Measurements from ENCODE around the gene CHD3. TPM values are rescaled to one million over a fixed set of nuclear protein-coding genes. Genes with fewer than 3 reads are reported as not detected.
A peak's percentile ranks its signal among the peaks of the same experiment; 100 is the strongest.

CHD3 gene
- total and polyA plus RNA-seq, 10 of the 15 experiments (the other 5 are each of a cell fraction or from before 2014, with no cell fraction given): 1.4 to 86.8 (median 39.1) TPM

DNA sequence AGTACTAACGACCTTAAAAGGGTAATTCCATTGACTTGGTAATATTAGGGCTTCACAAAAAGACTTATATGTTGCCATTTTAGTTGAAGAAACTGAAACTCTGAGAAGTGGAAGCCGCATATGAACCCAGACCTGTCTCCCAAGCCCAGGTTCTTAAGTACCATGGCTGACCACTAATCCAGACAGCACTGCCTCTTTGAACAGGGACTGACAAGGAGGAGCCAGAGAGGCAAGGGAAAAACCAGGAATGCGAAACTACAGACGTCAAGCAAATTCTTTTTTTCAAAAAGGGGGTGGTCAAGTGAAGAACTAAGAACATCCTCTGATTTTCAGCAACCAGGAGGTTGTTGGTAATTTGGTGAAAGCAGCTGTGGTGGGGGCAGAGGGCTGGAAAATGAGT is 15.5 kb upstream of the CHD3 start:
- Histone ChIP-seq H3K4me2 (ENCODE audit: control insufficient read depth, insufficient read depth) (no peak overlapping the region), H3K9ac (ENCODE audit: control insufficient read depth, insufficient read depth, low read length) (no peak overlapping the region), H3K27ac (ENCODE audit: control insufficient read depth, insufficient read depth) (no peak overlapping the region; the same call in 1 of the 2 replicates), H3K27me3 (replicated peaks in 1 of 2; ENCODE audit: control insufficient read depth in 2 of 2, insufficient read depth in 2 of 2, low read length in 1 of 2) (no peaks in the 10 kb centered on the region), H3K4me3 (no peak overlapping the region), H4K20me1 (ENCODE audit: control insufficient read depth, insufficient read depth) (no peaks in the 10 kb centered on the region), H3K36me3 (ENCODE audit: control insufficient read depth in 2 of 2, insufficient read depth in 2 of 2, low read length in 1 of 2) (no peaks in the 10 kb centered on the region; a peak in 2 of 4 replicates), H3K4me1 (ENCODE audit: control insufficient read depth, insufficient read depth, low read length) (0 out of 2 replicates have a peak, but pooled peaks cover 8% of the 10 kb centered on the region), H3K79me2 (ENCODE audit: control insufficient read depth, insufficient read depth, low read length) (no peaks in the 10 kb centered on the region; the same call in 1 of the 2 replicates), H3K9me3 (replicated peaks; ENCODE audit: control insufficient read depth, insufficient read depth, low read length) (no peaks in the 10 kb centered on the region), H2AFZ (ENCODE audit: control insufficient read depth, low read depth, low read length) (no peak overlapping the region)
- intact Hi-C loops (cut with micrococcal nuclease; ENCODE audit: unreplicated experiment) (no loop called here), in situ Hi-C loops (cut with MboI) (no loop called here)
- ChIA-PET RAD21 (ENCODE audit: unreplicated experiment) (interaction anchor here (0.8 to 1.5 kb wide), 2 partner anchors 14 to 59 kb away, joined by 3 read pairs; partner anchors contain the start of genes CNTROB and TRAPPC1), CTCF (interaction anchor here (1.1 to 15.5 kb wide), 5 partner anchors 10 to 112 kb away, joined by 3 to 308 read pairs (median 19); no protein-coding TSS in a partner anchor), POLR2A (interaction anchor here (1.2 kb wide), 1 partner anchor 186 kb away, joined by 3 read pairs; the partner anchor contains the start of gene TP53), SMC1A (ENCODE audit: uncharacterized antibody, unreplicated experiment) (interaction anchor here (1.3 to 1.8 kb wide), 2 partner anchors 11 to 129 kb away, joined by 5 to 6 read pairs; no protein-coding TSS in a partner anchor)
- no peak for DNase-seq (ENCODE audit: low read depth, low spot score)
- TF ChIP-seq IKZF1 (conservative IDR thresholded peaks at IDR 0.05) (0 out of 2 replicates have a peak, but pooled peaks have one; percentile 30), KLF5 (IDR thresholded peaks at IDR 0.05; ENCODE audit: partially characterized antibody) (no peak)
- no TSS peak for BruUV-seq (replicated peaks)
- no peak for FAIRE-seq
- 54% methylated on average over 4 of the region's 4 CpGs for WGBS (ENCODE audit: insufficient coverage, insufficient replicate concordance, low lambda C conversion rate, missing lambda C conversion rate)
- peak; percentile 58; the same call in 2 of the 3 replicates for ATAC-seq

DNA sequence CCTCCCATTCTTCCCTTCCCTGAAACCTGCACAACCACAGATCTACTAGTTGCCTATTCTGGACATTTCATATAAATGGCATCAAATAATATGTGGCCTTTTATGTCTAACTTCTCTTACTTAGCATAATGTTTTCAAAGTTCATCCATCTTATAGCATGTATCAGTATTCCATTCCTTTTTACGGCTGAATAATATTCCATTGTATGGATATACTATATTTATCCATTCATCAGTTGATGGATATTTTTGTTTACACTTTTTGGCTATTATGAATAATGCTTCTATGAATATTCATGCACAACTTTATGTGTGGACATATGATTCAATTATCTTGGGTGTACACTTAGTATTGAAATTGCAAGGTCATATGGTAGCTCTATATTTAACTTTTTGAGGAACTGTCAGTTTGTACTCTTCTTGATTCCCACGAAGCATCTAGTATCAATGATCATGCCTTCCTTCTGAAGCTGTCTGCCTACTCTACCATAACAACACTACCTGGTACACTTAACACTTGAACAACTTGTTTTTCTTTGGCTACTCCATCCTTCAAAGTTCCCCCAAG is 12.7 kb upstream of the CHD3 start:
- ChIA-PET POLR2A (interaction anchor here (1.1 to 2.0 kb wide), 3 partner anchors 19 to 56 kb away, joined by 3 to 7 read pairs (median 5); partner anchors contain the start of genes CNTROB, NAA38 and TRAPPC1), CTCF (interaction anchor here (1.2 to 8.9 kb wide), 2 partner anchors 13 to 113 kb away, joined by 3 to 75 read pairs; no protein-coding TSS in a partner anchor), SMC1A (ENCODE audit: uncharacterized antibody, unreplicated experiment) (interaction anchor here (1.1 to 1.5 kb wide), 3 partner anchors 12 to 15 kb away, joined by 3 to 13 read pairs (median 4); no protein-coding TSS in a partner anchor), RAD21 (ENCODE audit: unreplicated experiment) (interaction anchor here (0.9 kb wide), 1 partner anchor 57 kb away, joined by 3 read pairs; no protein-coding TSS in a partner anchor)
- TSS peak; percentile 51 for BruUV-seq (replicated peaks)
- intact Hi-C loops (cut with micrococcal nuclease; ENCODE audit: unreplicated experiment): no loop called here
- TF ChIP-seq NFYB (IDR thresholded peaks at IDR 0.05; ENCODE audit: insufficient read depth, low read depth, low read length) (no peak), TCF3 (IDR thresholded peaks at IDR 0.05; ENCODE audit: borderline replicate concordance, insufficient read depth, low read depth, low read length) (no peak), LARP7 (IDR thresholded peaks at IDR 0.05) (no peak), SMAD1 (IDR thresholded peaks at IDR 0.05; ENCODE audit: low read depth, partially characterized antibody) (no peak), SMAD5 (IDR thresholded peaks at IDR 0.05; ENCODE audit: low read depth) (no peak), SRF (IDR thresholded peaks at IDR 0.05; ENCODE audit: low read depth in 2 of 2, low read length in 2 of 2) (no peak), IRF3 (IDR thresholded peaks at IDR 0.05) (no peak), RFX5 (IDR thresholded peaks at IDR 0.05; ENCODE audit: low read depth, low read length) (no peak), JUND (IDR thresholded peaks at IDR 0.05; ENCODE audit: low read depth, low read length) (no peak), BRCA1 (IDR thresholded peaks at IDR 0.05; ENCODE audit: low read depth, low read length) (no peak), TCF7 (IDR thresholded peaks at IDR 0.05; ENCODE audit: borderline replicate concordance) (no peak)
- Histone ChIP-seq H4K20me1 (ENCODE audit: control insufficient read depth, insufficient read depth) (no peaks in the 10 kb centered on the region), H3K9me3 (replicated peaks; ENCODE audit: control insufficient read depth, insufficient read depth, low read length) (no peaks in the 10 kb centered on the region), H3K9ac (ENCODE audit: control insufficient read depth, insufficient read depth, low read length) (no peak overlapping the region), H2AFZ (ENCODE audit: control insufficient read depth, low read depth, low read length) (no peak overlapping the region), H3K4me1 (ENCODE audit: control insufficient read depth, insufficient read depth, low read length) (peaks cover 13% of the 10 kb centered on the region), H3K4me3 (no peak overlapping the region), H3K36me3 (ENCODE audit: control insufficient read depth in 2 of 2, insufficient read depth in 2 of 2, low read length in 1 of 2) (peaks cover 0 to 2% of the 10 kb centered on the region in 2 experiments; a peak in 2 of 4 replicates), H3K79me2 (ENCODE audit: control insufficient read depth, insufficient read depth, low read length) (no peaks in the 10 kb centered on the region; the same call in 1 of the 2 replicates), H3K4me2 (ENCODE audit: control insufficient read depth, insufficient read depth) (no peak overlapping the region), H3K27me3 (replicated peaks in 1 of 2; ENCODE audit: control insufficient read depth in 2 of 2, insufficient read depth in 2 of 2, low read length in 1 of 2) (no peaks in the 10 kb centered on the region), H3K27ac (ENCODE audit: control insufficient read depth, insufficient read depth) (no peak overlapping the region)
- in situ Hi-C loops (cut with MboI): no loop called here
- FAIRE-seq: no peak
- 50% methylated on average over 2 of the region's 2 CpGs for WGBS (ENCODE audit: insufficient coverage, insufficient replicate concordance, low lambda C conversion rate, missing lambda C conversion rate)
- ATAC-seq: no peak
- DNase-seq (ENCODE audit: low read depth, low spot score): no peak

Data from GM12878 (cell line).